Ammon's horn (tissue), 1 donor: ENCODE measurements around the gene UTP14A.
"Not testable (repeated sequence)": the region's sequence is repeated elsewhere in the genome, so short reads cannot be mapped to it uniquely, and the experiment has no call there.

Source experiments
- DNase-seq: peaks from one replicate; pipeline ENCODE4 v3.0.0-alpha.2; 2016; ENCODE audit warnings: low spot score

Gene UTP14A, protein sequence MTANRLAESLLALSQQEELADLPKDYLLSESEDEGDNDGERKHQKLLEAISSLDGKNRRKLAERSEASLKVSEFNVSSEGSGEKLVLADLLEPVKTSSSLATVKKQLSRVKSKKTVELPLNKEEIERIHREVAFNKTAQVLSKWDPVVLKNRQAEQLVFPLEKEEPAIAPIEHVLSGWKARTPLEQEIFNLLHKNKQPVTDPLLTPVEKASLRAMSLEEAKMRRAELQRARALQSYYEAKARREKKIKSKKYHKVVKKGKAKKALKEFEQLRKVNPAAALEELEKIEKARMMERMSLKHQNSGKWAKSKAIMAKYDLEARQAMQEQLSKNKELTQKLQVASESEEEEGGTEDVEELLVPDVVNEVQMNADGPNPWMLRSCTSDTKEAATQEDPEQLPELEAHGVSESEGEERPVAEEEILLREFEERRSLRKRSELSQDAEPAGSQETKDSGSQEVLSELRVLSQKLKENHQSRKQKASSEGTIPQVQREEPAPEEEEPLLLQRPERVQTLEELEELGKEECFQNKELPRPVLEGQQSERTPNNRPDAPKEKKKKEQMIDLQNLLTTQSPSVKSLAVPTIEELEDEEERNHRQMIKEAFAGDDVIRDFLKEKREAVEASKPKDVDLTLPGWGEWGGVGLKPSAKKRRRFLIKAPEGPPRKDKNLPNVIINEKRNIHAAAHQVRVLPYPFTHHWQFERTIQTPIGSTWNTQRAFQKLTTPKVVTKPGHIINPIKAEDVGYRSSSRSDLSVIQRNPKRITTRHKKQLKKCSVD

DNA sequence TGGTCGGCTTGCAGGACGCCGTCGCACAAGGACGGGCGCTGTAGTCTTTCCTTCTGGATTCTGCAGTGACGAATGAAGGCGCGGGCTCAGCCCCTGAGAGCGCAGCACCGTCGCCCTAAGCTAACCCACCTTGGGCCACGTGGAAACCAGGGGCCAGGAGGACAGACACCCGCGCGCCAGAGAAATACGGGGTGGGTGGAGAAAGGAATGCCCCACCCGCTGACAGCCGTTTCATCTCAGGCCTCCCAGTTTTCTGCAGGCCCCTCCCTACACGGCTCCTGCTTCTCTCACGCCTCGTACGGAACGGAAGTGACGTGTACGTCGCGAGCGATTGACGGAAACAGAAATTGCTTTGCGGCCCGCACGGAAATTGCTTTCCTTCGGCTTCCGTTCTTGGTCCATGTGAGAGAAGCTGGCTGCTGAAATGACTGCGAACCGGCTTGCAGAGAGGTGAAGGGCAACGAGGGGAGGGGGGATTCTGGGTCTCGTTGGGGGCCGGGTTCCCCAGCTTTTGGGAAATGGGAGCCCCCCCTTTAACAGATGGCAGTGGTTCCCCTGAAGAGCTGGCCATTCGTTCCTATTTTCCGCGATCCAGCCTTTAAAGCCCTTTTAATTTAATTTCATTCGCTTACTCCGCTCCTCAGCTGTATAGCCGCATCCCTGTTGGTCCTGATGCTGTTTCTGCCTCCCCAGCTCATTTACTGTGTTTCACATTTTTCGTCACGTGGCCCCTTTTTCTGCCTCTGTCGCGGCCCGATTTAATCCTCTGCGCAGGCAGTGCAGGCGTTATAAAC lies at the start of gene UTP14A:
TSS of gene UTP14A (plus strand) at position 378 of the 794 bp plus-strand sequence. CDS start at position 425, 47 bp downstream.
- peak; percentile 93 for DNase-seq

DNA sequence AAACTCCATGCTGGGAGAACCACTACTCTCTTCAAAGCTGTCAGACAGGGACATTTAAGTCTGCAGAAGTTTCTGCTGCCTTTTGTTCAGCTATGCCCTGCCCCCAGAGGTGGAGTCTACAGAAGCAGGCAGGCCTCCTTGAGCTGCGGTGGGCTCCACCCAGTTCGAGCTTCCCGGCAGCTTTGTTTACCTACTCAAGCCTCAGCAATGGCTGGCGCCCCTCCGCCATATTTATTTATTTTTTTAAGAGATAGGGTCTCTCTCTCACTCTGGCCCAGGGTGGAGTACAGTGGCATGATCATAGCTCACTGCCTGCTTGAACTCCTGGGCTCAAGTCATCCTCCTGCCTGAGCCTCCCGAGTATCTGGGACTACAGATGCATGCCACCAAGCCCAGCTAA lies 46.8 kb upstream of the UTP14A start:
- DNase-seq, result not testable (repeated sequence)

DNA sequence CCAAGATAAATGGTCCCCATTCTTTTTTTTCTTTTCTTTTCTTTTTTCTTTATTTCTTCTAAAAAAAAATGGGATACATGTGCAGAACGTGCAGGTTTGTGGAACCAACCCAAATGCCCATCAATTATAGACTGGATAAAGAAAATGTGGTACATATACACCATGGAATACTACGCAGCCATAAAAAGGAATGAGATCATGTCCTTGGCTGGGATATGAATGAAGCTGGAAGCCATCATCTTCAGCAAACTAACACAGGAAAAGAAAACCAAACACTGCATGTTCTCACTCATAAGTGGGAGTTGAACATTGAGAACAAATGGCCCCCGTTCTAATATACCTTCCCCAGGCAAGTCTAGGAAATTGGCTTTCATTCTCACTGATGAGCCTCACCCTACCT lies 39.6 kb upstream of the UTP14A start:
- DNase-seq, result not testable (repeated sequence)

DNA sequence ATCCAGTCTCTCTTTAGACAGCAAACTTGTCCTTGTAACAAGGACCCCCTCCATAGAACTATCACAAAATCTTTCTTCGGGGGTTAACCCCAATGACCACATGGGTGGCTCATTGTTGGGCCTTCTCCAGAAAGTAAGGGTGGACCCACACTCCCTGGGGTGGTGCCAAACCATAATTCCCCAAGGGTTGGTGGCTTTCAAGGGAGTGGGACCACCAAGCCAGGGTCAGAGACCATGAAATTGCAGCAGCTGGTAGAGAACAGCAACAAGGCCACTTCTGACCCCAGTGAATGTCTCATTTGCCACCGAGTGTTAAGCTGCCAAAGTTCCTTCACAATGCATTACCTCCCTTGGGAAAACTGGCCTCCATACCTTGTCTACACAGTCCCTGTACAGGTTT lies 33.4 kb upstream of the UTP14A start:
- no peak for DNase-seq

DNA sequence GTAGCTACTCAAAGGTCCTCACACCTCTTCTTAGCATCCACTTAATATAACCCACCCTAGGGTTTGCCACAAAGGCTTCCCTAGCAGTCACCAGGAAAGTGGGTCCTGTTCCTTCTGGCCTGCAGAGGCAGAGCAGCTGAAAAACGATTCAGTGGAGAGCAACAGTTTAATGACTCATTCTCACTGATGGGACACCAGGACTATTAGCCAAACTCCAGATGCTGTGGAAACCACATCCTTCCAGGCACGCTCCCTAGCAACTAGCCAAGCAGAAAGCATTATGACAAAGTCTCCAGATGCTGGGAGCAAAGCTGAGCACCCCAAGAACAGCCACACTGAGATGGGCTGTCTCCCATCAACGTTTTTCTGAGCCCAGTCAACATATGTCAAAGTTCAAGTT lies 30.3 kb upstream of the UTP14A start:
- no peak for DNase-seq

DNA sequence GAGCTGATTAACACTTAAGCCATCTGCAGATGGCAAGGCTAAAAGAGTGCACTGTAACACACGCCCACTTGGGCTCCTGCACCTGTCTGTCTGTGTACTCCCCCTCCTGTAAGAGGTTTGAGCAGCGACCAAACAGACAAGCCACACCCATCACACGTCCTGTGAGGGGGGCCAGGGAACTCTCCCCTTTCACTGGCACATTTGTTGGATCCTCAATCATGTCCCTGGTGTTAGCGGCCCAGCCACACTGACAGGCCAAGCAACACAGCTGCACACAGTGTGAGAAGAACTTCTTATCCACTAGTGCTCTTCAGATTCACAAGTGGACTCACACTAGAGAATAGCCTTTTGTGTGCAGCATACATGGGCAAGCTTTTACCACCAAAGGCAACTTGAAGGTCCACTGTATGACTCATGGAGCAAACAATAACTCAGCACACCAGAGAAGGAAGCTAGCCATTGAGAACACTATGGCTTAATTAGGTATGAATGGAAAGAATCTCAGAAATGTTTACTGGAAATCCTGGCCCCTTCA lies 29.1 kb upstream of the UTP14A start:
- no peak for DNase-seq

DNA sequence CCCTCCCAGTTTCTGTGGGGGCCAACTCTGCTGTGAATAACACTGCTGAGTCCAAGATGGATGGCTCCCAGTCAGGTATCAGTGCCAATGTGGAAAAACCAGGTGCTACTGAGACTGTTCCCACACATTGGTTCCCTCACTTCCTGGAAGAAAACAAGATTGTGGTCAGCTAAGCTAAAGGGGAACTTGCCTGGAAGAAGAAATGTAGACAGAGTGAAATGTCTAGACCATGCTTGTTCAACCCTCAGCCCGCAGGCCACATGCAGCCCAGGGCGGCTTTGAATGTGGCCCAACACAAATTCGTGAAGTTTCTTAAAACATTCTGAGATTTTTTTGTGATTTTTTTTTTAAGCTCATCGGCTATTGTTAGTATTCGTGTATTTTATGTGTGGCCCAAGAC lies 28.6 kb upstream of the UTP14A start:
- DNase-seq, result no peak

DNA sequence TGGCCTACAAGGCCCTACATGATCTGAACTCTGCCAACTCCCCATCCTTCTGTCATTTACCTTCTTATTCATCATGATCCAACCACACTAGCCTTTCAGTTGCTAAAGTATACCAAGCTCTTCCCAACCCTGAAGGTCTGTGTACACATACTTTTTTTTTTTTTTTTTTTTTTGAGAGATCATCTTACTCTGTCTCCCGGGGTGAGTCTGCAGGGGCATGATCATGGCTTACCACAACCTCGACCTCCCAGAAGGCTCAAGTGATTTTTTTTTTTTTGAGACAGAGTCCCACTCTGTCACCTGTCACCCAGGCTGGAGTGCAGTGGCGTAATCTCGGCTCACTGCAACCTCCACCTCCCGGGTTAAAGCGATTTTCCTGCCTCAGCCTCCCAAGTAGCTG lies 5.9 kb upstream of the UTP14A start:
- no peak for DNase-seq

DNA sequence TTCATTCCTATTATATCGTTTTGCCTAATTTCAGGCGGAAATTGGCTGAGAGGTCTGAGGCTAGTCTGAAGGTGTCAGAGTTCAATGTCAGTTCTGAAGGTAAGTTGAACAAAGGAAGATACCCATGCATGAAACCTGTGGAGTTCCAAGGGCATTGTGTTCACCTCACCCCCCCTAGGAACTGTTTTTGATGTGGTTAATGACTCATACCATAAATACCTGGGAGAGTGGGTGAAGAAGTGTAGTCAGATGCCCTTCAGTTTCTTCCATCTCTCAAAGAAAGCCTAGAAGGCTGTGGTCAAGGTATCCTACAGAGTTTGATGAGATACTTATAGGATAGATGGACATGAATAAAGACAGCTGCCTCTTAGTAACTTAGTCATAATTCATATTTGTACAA lies 2.7 kb downstream of the UTP14A start:
- no peak for DNase-seq

DNA sequence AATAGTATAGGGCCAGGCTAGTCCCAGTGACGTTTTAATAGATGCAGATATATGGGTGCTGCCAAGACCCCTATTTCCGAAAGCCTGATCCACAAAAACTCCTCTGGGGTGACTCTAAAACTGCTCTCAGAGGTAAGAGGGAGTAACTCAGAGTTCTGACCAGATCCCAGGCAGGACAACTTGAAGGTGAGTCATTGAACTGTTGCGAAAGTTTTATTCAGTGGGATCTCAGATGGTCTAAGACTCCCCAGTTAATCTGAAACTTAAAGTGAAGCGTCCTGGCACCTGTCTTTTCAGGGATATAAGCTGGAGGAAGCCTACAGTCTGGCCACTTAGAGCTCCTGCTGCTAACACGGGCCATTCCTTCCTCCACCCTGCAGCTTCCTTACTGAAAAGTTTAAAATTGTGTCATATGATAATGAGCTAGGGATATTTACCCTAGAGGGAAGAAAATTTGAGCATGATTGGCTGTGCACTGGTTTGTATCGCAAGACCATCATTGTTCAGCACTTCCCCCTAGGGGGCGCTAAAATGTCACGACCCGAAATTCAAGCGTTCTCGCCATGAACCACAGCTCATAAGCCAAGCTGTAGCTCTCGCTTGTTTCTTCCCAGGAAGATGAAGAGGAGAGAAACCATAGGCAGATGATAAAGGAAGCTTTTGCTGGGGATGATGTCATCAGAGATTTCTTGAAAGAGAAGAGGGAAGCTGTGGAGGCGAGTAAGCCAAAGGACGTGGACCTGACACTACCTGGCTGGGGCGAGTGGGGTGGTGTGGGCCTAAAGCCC lies 19.5 kb downstream of the UTP14A start:
- DNase-seq, result peak; percentile 77

DNA sequence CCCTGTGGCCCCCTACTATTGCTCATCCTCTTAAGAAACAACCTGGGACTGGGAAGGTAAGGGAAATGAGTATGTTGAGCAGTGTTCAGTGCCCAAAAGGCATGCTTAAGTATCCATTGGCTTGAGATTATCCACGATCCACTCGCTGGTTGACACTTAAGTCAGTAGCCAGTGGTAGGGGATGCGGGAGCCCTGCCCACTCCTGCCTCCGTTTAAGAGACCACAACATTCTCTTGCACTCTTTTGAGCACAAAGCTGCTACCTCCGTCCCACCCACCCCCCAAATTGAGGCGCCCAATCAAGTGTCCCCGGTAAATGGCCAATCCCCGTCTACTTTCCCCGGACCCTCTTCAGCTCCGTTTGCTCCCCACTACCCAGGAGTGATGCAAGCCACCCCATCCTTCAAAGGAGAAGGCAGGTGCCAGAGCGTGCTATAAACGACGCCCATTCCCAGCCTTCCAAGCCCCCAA lies 25.0 kb downstream of the UTP14A start:
- DNase-seq, result peak; percentile 7

DNA sequence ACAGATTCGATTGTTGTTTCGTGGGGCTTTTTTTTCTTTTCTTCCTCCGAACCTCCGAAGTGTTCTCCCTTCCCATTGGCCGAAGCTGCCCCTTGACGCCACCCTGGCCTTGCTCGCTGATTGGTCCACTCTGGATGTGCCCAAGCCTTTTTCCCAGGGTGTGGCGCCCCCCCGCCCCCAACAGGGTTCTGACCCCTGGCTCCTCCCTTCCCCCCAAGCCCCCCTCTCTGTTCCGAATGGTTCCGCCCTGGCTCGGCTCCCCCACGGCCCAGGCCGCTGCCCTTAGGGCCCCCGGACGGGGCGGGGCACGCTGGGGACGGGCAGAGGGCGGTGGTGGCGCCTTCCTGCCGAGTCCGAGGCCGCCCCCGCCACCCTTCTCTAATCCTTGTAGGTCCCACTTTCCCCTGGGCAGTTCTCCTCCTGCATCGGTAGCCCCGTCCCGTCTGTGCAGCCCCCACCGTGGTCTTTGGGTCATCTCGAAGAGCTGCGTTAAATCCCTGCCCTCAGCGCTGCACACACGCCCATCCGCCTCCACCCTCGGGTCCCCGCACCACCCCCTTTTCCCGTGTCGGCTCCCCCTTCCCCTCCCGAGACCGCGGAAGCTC lies 25.5 kb downstream of the UTP14A start:
- peak; percentile 94 for DNase-seq

DNA sequence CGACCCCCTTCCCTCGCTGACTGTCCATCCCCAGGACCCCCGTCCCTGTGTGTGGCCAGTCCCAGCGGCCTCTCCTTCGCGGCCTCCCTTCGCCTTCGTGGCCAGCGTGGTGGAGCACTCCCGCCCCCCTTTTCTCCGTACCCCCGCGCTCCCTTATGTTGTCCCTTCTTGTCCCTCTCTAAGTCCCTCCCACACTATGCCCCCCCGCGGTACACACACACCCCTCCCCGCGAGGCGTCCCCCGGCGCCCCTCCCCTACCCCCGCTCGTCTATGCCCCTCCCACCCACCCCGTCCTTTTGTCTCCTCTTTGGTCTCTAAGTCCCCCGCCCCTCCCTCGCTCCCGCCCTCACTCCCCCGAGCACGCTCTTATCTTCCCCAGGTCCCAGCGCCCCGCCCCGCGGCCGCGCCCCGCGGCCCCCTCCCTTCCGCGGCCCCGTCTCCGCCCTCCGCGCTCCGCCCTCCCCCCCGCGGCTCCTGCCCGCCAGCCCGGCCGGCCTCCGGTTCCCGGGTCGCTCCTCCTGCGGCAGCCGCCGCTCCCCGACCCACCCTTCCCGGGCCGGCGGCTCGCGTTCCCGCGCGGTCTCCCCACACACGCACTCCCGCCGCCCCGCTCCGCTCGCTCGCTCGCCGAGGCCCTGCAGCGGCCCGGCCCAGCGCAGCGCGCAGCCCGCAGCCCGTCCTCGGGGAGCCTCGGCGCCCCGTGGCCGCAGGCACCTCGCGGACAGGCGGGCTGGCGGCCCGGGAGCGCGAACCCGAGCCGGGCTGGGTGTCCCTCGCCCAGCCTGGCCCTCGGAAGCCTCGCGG lies 26.3 kb downstream of the UTP14A start:
- peak; percentile 90 for DNase-seq

DNA sequence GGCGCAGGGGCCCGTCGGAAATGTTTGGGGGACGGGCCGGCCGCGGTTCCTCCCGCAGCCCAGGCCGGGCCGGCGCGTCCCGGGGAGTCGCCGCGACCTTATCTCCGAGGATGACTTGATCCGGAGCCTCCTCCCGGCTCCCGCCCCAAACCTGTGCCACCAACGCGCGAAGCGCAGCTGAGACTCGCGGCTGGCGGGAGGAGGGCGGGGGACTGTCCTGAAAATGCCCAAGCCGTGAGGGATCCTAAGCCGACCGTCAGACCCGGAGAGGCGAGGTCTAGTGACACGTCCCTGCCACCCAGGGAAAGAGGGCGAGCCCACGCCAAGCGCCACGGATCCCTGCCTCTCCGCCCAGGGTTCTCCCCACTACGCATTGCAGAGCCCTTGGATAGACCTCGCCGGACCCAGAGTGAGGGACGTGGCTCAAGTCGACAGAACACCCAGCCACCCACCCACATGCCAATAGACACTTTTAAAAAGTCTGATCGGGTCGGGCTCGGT lies 26.9 kb downstream of the UTP14A start:
- DNase-seq, result peak; percentile 12

DNA sequence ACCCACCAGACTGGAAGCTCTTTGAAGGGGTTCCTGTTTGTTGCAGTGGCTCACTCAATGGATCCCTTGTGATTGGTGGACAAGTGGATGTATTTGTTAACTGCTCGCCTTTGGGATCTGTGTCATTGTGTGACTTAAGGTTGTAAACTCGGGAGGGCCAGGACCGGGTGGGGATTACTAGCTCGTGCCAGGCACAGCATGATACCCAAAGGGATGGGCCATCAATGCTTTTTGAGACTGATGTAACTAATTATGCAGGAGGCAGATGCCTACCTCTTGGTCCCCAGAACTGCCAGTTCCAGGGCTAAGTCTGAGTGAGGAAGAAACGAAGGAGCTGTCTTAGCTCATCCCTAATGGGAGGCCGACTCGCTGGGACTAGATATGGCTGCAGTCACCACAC lies 27.7 kb downstream of the UTP14A start:
- peak; percentile 21 for DNase-seq

DNA sequence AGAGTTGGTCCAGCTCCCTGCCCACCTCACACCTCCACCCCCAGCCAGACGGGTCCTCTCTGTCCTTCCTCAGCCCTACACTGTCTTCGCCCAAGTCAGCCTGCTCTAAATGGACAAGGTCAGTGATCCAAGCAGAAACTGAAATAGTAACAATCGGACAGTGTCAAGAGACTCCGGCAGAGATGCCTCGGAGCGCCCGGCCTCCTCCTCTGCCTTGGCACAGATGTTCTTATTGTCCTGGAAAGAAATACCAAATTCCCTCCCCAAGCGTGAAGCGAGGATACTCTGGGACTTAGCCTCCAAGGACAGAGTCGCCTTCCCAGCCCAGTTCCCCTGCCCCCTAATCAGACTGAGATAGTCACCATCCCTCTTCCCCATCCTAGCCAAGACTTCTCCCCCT lies 28.5 kb downstream of the UTP14A start:
- peak; percentile 14 for DNase-seq

DNA sequence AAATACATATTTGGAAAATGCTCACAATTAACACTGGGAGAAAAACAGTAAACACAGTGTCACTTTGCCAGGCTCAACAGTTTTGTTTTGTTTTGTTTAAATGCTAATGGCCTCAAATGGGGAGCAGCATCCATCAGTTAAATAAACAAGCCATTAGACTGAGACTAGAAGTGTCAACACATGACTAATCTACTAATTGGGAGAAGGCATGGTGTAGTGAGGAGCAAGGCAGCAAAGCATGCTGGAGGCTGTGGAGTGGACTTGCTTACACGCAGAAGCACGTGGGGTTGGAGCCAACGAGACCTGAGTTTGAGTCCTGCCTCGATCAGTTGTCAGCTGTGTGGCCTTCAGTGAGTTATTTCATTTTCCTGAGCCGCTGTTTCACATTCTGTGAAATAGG lies 29.0 kb downstream of the UTP14A start:
- no peak for DNase-seq

DNA sequence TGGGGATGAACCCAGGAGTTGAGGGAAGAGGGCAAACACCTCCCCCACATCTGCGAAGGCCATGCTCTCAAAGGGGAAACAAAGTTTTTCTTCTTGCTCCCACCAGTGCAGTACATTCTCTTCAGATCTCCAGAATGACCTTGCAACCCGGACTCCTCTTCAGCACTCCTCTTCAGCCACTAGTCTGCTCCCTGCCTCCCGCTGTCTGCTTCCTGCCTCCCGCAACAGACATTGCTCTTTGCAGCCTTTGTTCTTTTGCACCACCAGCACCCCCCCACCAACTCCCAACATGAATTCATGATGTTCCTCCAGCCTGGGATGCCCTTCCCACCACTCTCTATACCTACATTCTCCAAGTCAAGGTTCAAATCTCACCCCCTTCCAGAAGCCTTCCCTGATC lies 32.1 kb downstream of the UTP14A start:
- peak; percentile 27 for DNase-seq

DNA sequence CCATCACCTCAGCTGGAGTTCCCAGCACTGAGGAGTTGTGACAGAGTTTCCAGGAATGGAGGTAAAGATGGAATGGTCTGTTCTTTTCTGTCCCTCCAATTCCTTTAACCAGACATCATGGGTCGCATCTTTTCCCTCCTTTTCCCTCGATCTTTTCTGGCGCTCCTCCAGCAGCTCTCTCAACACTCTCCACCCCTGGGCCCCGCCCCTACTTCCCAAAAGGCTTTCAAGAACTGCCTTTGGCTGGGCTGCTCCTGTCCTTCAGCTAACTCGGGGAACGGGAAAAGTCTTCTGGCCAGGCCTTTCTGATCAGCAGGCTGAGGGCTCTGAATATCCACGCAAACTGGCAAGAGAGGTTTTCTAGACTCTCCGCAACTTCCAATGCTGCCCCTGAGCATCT lies 34.0 kb downstream of the UTP14A start:
- DNase-seq, result no peak

DNA sequence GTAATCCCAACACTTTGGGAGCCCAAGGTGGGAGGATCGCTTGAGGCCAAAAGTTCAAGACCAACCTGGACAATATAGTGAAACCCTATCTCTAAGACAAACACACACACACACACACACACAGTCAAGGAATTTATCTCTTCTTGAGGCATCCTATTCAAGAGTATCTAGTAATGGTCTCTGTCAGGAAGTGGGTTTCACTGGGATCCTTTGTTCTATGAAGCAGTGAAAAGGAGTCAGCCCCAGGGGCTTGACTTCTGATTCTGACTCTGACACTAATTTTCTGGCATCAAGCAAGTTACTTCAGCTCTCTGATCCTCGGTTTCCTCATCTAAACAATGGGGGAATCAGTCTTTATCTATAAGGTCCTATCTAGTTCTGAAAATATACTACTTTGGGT lies 34.8 kb downstream of the UTP14A start:
- no peak for DNase-seq
